ENCODE measurements around the gene MAN2B1. TPM values are rescaled to one million over a fixed set of nuclear protein-coding genes. Genes with fewer than 3 reads are reported as not detected.

Gene MAN2B1
- total RNA-seq, 1 experiment from 2014 or later = 93.5 TPM

DNA sequence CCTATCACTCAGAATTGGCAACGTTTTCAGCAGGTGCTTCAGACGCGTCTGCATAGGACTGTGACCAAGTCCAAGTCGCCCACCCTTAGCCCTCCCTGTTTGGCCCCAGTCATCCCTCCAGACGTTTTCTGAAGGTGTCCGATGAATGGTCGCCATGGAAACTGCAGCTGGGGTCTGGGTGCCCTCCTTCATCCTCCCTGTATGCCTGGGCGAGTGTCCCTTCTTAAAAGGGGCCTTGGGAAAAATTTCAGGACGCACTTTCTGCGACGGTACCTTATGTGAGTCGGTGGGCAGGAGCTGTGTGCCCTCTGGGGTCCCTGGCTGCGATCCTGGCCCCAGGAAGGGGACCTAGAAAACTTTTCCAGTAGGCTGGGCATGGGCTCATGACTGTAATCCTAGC is 25.1 kb downstream of the MAN2B1 start:
- no peak overlapping the region for H3K56ac ChIP-seq (ENCODE audit: insufficient read length, low read depth, low read length)
- no peak overlapping the region for H4K5ac ChIP-seq (ENCODE audit: insufficient read length, low read depth, low read length)
- no peak overlapping the region for H3K27ac ChIP-seq (ENCODE audit: insufficient read length, low read depth, low read length)
- H2AK5ac ChIP-seq (ENCODE audit: insufficient read length, low read length) = no peak overlapping the region
- H2BK20ac ChIP-seq (ENCODE audit: low read depth, low read length, poor library complexity, severe bottlenecking) = no peak overlapping the region
- H3K18ac ChIP-seq (ENCODE audit: insufficient read length, low read depth, low read length) = no peak overlapping the region
- H4K8ac ChIP-seq (replicated peaks; ENCODE audit: insufficient read length, low read depth, low read length) = no peak overlapping the region
- H3K23me2 ChIP-seq (ENCODE audit: insufficient read length, low read depth, low read length, poor library complexity, severe bottlenecking) = peaks cover 4% of the 10 kb centered on the region
- H3K4ac ChIP-seq (ENCODE audit: low read depth, low read length) = no peak overlapping the region
- H3K9ac ChIP-seq (ENCODE audit: extremely low read depth, insufficient read length, low read length) = no peak overlapping the region
- no peak overlapping the region for H2BK15ac ChIP-seq (ENCODE audit: low read depth, low read length)
- no peak for DNase-seq
- Mint-ChIP-seq H3K27me3 (ENCODE audit: low read depth) (peaks cover 12% of the 10 kb centered on the region), H3K9me3 (peaks cover 3 to 4% of the 10 kb centered on the region in 2 experiments; a peak in 3 of 5 replicates), H3K4me3 (no peak overlapping the region), H3K36me3 (ENCODE audit: insufficient read depth in 1 of 3, low read depth in 3 of 3) (peaks cover 2 to 4% (median 2%) of the 10 kb centered on the region in 3 experiments; a peak in 2 of 7 replicates), H3K4me1 (peaks cover 2 to 3% of the 10 kb centered on the region in 2 experiments; a peak in 1 of 4 replicates), H3K27ac (no peak overlapping the region)
- no peaks in the 10 kb centered on the region for H3K9me3 ChIP-seq (ENCODE audit: control insufficient read depth, low read depth, low read length)
- no peaks in the 10 kb centered on the region for H3K27me3 ChIP-seq (ENCODE audit: insufficient read depth, low read length)
- H2AFZ ChIP-seq (ENCODE audit: low read length) = no peak overlapping the region
- no peak overlapping the region for H2BK5ac ChIP-seq (ENCODE audit: insufficient read length, low read length)
- no peak overlapping the region for H2BK12ac ChIP-seq (ENCODE audit: insufficient read length, low read depth, low read length)
- no peak for TF ChIP-seq CTCF (conservative IDR thresholded peaks at IDR 0.05)
- H3K14ac ChIP-seq (ENCODE audit: insufficient read depth, low read length) = no peak overlapping the region
- no peaks in the 10 kb centered on the region for H3K4me1 ChIP-seq (ENCODE audit: insufficient read depth, low read length)
- WGBS (ENCODE audit: extremely low coverage, insufficient read length, low lambda C conversion rate) = no CpG with 5 or more reads among the region's 13 CpGs
- H3K79me1 ChIP-seq (ENCODE audit: insufficient read depth, low read depth, low read length, poor library complexity, severe bottlenecking) = no peaks in the 10 kb centered on the region
- no peak overlapping the region for H3K4me2 ChIP-seq (ENCODE audit: insufficient read depth, insufficient read length, low read length)
- H3T11ph ChIP-seq (ENCODE audit: low read length) = no peak overlapping the region
- H3K79me2 ChIP-seq (ENCODE audit: insufficient read depth, low read length) = no peaks in the 10 kb centered on the region
- no peaks in the 10 kb centered on the region for H4K20me1 ChIP-seq (ENCODE audit: control insufficient read depth, insufficient read depth, insufficient read length)
- no peak overlapping the region for H3K23ac ChIP-seq (ENCODE audit: insufficient read length, low read depth, low read length)
- no peak overlapping the region for H2BK120ac ChIP-seq (ENCODE audit: low read depth, low read length, poor library complexity, severe bottlenecking)
- H4K91ac ChIP-seq (ENCODE audit: insufficient read length, low read depth, low read length) = no peak overlapping the region

All from H9 (cell line).